MM.1S (cell line): ENCODE data around the gene AHCYL2.
A peak's percentile ranks its signal among the peaks of the same experiment; 100 is the strongest.

Experiments
- DNase-seq: peaks from one replicate; pipeline ENCODE4 v3.0.0-alpha.2; 2015
- H2AFZ ChIP-seq: fragments of 300-600 bp; sonication (generic); 2 replicates; pipeline ENCODE4 v1.6.0; 2016; ENCODE audit warnings: antibody characterized with exemption, low read length
- H3F3A ChIP-seq: fragments of 300-600 bp; sonication (generic); 2 replicates; pipeline ENCODE4 v1.6.1; 2016; ENCODE audit warnings: mild to moderate bottlenecking, antibody characterized with exemption, low read length, moderate library complexity, mixed read lengths; ENCODE audit not compliant: insufficient read depth
- H3K27ac ChIP-seq: fragments of 300-600 bp; sonication (generic); 2 replicates; pipeline ENCODE4 v1.5.1; 2016; ENCODE audit warnings: mild to moderate bottlenecking, low read length
- H3K27me3 ChIP-seq: fragments of 300-600 bp; sonication (generic); replicated peaks from 2 replicates; pipeline ENCODE4 v1.6.0; 2016; ENCODE audit warnings: low read length; ENCODE audit not compliant: insufficient read depth
- H3K36me3 ChIP-seq: fragments of 300-600 bp; sonication (generic); replicated peaks from 2 replicates; pipeline ENCODE4 v1.6.1; 2016; ENCODE audit warnings: mild to moderate bottlenecking, low read length, mixed read lengths; ENCODE audit not compliant: insufficient read depth
- H3K4me1 ChIP-seq: fragments of 300-600 bp; sonication (generic); 2 replicates; pipeline ENCODE4 v1.6.1; 2016; ENCODE audit warnings: low read length, mixed read lengths
- H3K4me2 ChIP-seq: fragments of 300-600 bp; sonication (generic); 2 replicates; pipeline ENCODE4 v1.6.0; 2016; ENCODE audit warnings: low read depth, low read length
- H3K4me3 ChIP-seq: fragments of 300-600 bp; sonication (generic); 2 replicates; pipeline ENCODE4 v1.5.1; 2016; ENCODE audit warnings: low read length, mixed read lengths
- H3K79me2 ChIP-seq: fragments of 300-600 bp; sonication (generic); 2 replicates; pipeline ENCODE4 v1.6.1; 2016; ENCODE audit warnings: mixed run types, low read length, mixed read lengths
- H3K9ac ChIP-seq: fragments of 300-600 bp; sonication (generic); 2 replicates; pipeline ENCODE4 v1.6.1; 2016; ENCODE audit warnings: low read length, mixed read lengths
- H3K9me2 ChIP-seq: fragments of 300-600 bp; sonication (generic); replicated peaks from 2 replicates; pipeline ENCODE4 v1.6.1; 2016; ENCODE audit warnings: mild to moderate bottlenecking, low read length, mixed read lengths; ENCODE audit not compliant: insufficient read depth
- H3K9me3 ChIP-seq: fragments of 300-600 bp; sonication (generic); replicated peaks from 2 replicates; pipeline ENCODE4 v1.6.1; 2016; ENCODE audit warnings: mild to moderate bottlenecking, low read length, mixed read lengths; ENCODE audit not compliant: insufficient read depth
- H4K20me1 ChIP-seq: fragments of 300-600 bp; sonication (generic); 2 replicates; pipeline ENCODE4 v1.6.1; 2016; ENCODE audit warnings: mild to moderate bottlenecking, low read length, moderate library complexity, mixed read lengths; ENCODE audit not compliant: insufficient read depth
- CTCF ChIP-seq: fragments of 300-600 bp; sonication (generic); IDR thresholded peaks from 2 replicates; pipeline ENCODE4 v1.5.1; 2016; ENCODE audit warnings: antibody characterized with exemption, low read length, mixed read lengths
- EZH2 ChIP-seq: fragments of 300-600 bp; sonication (generic); optimal IDR thresholded peaks from 2 replicates; pipeline ENCODE3; 2017; ENCODE audit warnings: low read depth, mild to moderate bottlenecking, antibody characterized with exemption, low read length, mixed read lengths
- EZH2phosphoT487 ChIP-seq: fragments of 300-600 bp; sonication (generic); IDR thresholded peaks from 2 replicates; pipeline ENCODE4 v1.6.1; 2018; ENCODE audit warnings: antibody characterized with exemption, low read length

The AHCYL2 gene

GRCh38 chr7:129381710-129382484, 157.1 kb downstream of the AHCYL2 start:
- H3K79me2 ChIP-seq: no peaks in the 10 kb centered on the region
- no peaks in the 10 kb centered on the region for H3K9me3 ChIP-seq
- no peaks in the 10 kb centered on the region for H3K36me3 ChIP-seq
- H3K9ac ChIP-seq: no peak overlapping the region
- H3K9me2 ChIP-seq: no peaks in the 10 kb centered on the region
- H3K27ac ChIP-seq: no peak overlapping the region
- DNase-seq: peak; percentile 22
- H2AFZ ChIP-seq: no peak overlapping the region
- TF ChIP-seq EZH2phosphoT487 (no peak), EZH2 (no peak), CTCF (no peak)
- H3K4me1 ChIP-seq: peaks cover 8% of the 10 kb centered on the region; the same call in 1 of the 2 replicates
- H3K27me3 ChIP-seq: no peaks in the 10 kb centered on the region
- no peak overlapping the region for H3K4me3 ChIP-seq
- no peaks in the 10 kb centered on the region for H3F3A ChIP-seq
- no peaks in the 10 kb centered on the region for H4K20me1 ChIP-seq
- no peak overlapping the region for H3K4me2 ChIP-seq

DNA sequence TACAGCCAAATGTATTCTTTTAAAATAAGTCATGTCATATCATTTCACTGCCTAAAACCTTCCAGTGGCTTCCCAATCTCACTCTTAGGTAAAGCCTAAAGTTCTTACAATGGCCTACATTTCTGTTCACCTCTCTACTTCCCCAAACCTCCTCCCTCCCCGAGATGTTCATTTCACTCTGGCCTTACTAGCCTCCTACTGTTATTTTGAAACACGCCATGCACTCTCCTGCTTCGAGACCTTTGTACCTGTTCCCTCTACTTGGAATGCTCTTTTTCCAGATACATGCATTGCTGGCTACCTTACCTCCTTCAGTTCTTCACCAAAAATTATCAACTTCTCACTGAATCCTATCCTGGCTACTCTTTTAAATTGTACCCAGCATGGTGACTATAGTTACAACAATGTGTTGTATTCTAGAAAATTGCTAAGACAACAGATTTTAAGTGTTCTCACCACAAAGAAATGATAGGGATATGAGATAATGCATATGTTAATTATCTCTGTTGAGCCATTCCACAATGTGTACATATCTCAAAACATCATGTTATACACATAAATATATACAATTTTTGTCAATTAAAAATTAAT, 158.8 kb downstream of the AHCYL2 start:
- Histone ChIP-seq H2AFZ (no peak overlapping the region), H3K4me2 (no peak overlapping the region), H3F3A (no peaks in the 10 kb centered on the region), H3K27me3 (no peaks in the 10 kb centered on the region), H3K9me3 (no peaks in the 10 kb centered on the region), H3K79me2 (no peaks in the 10 kb centered on the region), H3K9ac (no peak overlapping the region), H3K4me3 (no peak overlapping the region), H3K9me2 (no peaks in the 10 kb centered on the region), H3K27ac (no peak overlapping the region), H4K20me1 (no peaks in the 10 kb centered on the region), H3K36me3 (no peaks in the 10 kb centered on the region), H3K4me1 (peaks cover 8% of the 10 kb centered on the region; the same call in 1 of the 2 replicates)
- no peak for TF ChIP-seq CTCF
- TF ChIP-seq EZH2: no peak
- no peak for TF ChIP-seq EZH2phosphoT487
- no peak for DNase-seq

DNA sequence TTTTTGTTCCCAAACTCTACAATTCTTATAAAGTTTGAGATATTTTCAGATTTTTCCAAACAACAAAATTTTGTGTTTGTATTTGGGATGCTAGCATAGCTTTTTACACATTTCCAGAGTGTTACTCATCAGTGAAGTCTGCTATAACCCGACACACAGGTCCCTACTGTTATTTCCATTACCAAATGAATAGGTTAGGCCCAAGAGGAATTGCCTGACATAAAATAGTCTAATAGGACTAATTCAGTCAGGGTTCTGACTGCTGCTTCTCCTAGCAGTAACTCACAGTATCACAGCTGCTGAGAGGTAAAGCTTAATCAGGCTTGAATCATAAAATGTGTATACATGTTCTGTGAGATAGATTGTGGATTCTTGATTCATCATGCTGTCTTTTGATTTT, 160.3 kb downstream of the AHCYL2 start:
- no peaks in the 10 kb centered on the region for H3K9me2 ChIP-seq
- H3K9ac ChIP-seq: no peak overlapping the region
- H3F3A ChIP-seq: no peaks in the 10 kb centered on the region
- no peaks in the 10 kb centered on the region for H3K36me3 ChIP-seq
- H3K4me2 ChIP-seq: no peak overlapping the region
- H4K20me1 ChIP-seq: no peaks in the 10 kb centered on the region
- no peaks in the 10 kb centered on the region for H3K9me3 ChIP-seq
- no peaks in the 10 kb centered on the region for H3K79me2 ChIP-seq
- TF ChIP-seq EZH2 (no peak), CTCF (no peak), EZH2phosphoT487 (no peak)
- no peak overlapping the region for H3K4me3 ChIP-seq
- H2AFZ ChIP-seq: no peak overlapping the region
- peaks cover 8% of the 10 kb centered on the region; the same call in 1 of the 2 replicates for H3K4me1 ChIP-seq
- no peak for DNase-seq
- no peak overlapping the region for H3K27ac ChIP-seq
- H3K27me3 ChIP-seq: no peaks in the 10 kb centered on the region
